Astrocyte (in vitro differentiated cells and primary cell): Measurements from ENCODE around the gene PRKCE.

Source experiments
- EZH2 ChIP-seq: IDR thresholded peaks from 2 replicates; pipeline ENCODE4 v1.6.1; 2012; ENCODE audit warnings: mild to moderate bottlenecking, low read length, inconsistent platforms; ENCODE audit not compliant: insufficient read depth
- TF ChIP-seq, protein P1 (sequence below): IDR thresholded peaks from 2 replicates; pipeline ENCODE4 v1.5.1; 2011; ENCODE audit warnings: low read depth, mild to moderate bottlenecking, inconsistent platforms, low read length, moderate library complexity; ENCODE audit not compliant: insufficient read depth

DNA sequence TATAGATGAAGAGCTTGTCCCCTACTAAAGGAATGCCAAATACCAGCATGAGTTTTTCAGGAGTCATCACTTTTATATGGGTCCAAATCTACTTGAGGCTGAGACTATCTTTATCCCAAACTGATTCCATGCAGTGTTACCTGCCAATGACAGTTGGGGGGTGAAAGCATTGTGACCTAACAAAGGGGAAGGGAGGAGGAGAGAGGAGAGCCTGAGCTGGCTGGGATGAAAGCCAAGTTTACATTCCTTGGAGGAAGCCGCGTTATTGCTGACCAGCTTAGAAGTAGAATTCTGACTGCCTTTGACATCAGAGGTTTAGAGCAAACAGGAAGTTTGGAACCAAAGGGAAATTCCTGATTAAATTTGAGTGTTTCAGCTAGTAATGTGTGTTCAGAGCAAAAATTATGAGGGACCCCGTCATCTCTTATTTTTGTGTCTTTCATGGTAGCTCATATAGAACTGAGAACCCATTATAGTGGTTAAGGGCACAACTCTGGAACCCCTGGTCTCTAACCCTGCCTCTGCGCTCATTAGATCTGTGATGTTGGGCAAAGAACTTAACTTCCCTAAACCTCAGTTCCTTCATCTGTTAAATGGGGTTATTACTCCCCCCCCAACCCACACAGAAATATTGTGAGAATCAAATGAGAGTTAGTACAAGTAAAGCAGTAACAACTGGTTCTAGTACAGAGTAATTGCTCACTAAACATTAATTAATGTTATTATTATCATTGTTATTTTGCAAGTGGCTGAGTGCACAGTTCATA lies 446.4 kb downstream of the PRKCE start:
- TF ChIP-seq, protein P1, sequence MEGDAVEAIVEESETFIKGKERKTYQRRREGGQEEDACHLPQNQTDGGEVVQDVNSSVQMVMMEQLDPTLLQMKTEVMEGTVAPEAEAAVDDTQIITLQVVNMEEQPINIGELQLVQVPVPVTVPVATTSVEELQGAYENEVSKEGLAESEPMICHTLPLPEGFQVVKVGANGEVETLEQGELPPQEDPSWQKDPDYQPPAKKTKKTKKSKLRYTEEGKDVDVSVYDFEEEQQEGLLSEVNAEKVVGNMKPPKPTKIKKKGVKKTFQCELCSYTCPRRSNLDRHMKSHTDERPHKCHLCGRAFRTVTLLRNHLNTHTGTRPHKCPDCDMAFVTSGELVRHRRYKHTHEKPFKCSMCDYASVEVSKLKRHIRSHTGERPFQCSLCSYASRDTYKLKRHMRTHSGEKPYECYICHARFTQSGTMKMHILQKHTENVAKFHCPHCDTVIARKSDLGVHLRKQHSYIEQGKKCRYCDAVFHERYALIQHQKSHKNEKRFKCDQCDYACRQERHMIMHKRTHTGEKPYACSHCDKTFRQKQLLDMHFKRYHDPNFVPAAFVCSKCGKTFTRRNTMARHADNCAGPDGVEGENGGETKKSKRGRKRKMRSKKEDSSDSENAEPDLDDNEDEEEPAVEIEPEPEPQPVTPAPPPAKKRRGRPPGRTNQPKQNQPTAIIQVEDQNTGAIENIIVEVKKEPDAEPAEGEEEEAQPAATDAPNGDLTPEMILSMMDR: no peak
- TF ChIP-seq EZH2: no peak
